Endodermal cell (in vitro differentiated cells): Measurements from ENCODE around the gene THBD. TPM values are rescaled to one million over a fixed set of nuclear protein-coding genes. Genes with fewer than 3 reads are reported as not detected.

Experiments
- DNase-seq: peaks from one replicate; pipeline ENCODE4 v3.0.0-alpha.2; 2017
- H3K27ac ChIP-seq: 2 replicates; pipeline ENCODE4 v1.5.1; 2013; ENCODE audit warnings: mild to moderate bottlenecking, low read depth, low read length, moderate library complexity
- H3K27me3 ChIP-seq: 2 replicates; pipeline ENCODE4 v1.6.1; 2013; ENCODE audit warnings: mild to moderate bottlenecking, low read length, moderate library complexity; ENCODE audit not compliant: insufficient read depth, control insufficient read depth, poor library complexity, severe bottlenecking
- H3K36me3 ChIP-seq: 2 replicates; pipeline ENCODE4 v1.7.0; 2013; ENCODE audit warnings: mild to moderate bottlenecking, low read length, moderate library complexity; ENCODE audit not compliant: control insufficient read depth, insufficient read depth
- H3K4me1 ChIP-seq: one replicate; pipeline ENCODE4 v1.7.0; 2013; ENCODE audit warnings: low read length; ENCODE audit not compliant: control insufficient read depth, insufficient read depth
- H3K4me3 ChIP-seq: 2 replicates; pipeline ENCODE4 v1.5.1; 2013; ENCODE audit warnings: mild to moderate bottlenecking, low read length, moderate library complexity
- H3K9ac ChIP-seq: 2 replicates; pipeline ENCODE4 v1.6.1; 2013; ENCODE audit warnings: mild to moderate bottlenecking, low read length, moderate library complexity; ENCODE audit not compliant: poor library complexity, severe bottlenecking; ENCODE audit errors: extremely low read depth
- H3K9me3 ChIP-seq: 2 replicates; pipeline ENCODE4 v1.6.1; 2013; ENCODE audit warnings: mild to moderate bottlenecking, low read length, moderate library complexity; ENCODE audit not compliant: control insufficient read depth
- H3K27ac Mint-ChIP-seq: 2 replicates; pipeline ENCODE4 v1.8.0; 2020; ENCODE audit warnings: mixed read lengths
- H3K27me3 Mint-ChIP-seq: 2 replicates; pipeline ENCODE4 v1.8.0; 2021; ENCODE audit warnings: mild to moderate bottlenecking, mixed read lengths; ENCODE audit not compliant: insufficient read depth
- H3K36me3 Mint-ChIP-seq: 2 replicates; pipeline ENCODE4 v1.8.0; 2020; ENCODE audit warnings: low read depth, mixed read lengths
- H3K4me1 Mint-ChIP-seq: 2 replicates; pipeline ENCODE4 v1.8.0; 2020; ENCODE audit warnings: mixed read lengths
- H3K4me3 Mint-ChIP-seq: 2 replicates; pipeline ENCODE4 v1.8.0; 2020; ENCODE audit warnings: mild to moderate bottlenecking, moderate library complexity, mixed read lengths
- H3K9me3 Mint-ChIP-seq: 2 replicates; pipeline ENCODE4 v1.8.0; 2020; ENCODE audit warnings: mild to moderate bottlenecking, mixed read lengths
- WGBS, 2 experiments: methylation state at CpG; one replicate each; pipeline versions ENCODE4 v1.1.5 to v1.1.7; 2013; ENCODE audit warnings: missing lambda C conversion rate in 2 of 2, mixed read lengths in 1 of 2; ENCODE audit not compliant: insufficient coverage in 1 of 2, insufficient read length in 1 of 2; 5-methylcytosine and 5-hydroxymethylcytosine counted together
- total RNA-seq, 2 donors: library from RNA; stranded (reverse); fragmentation: NEBNext Ultra II Directional in 1 of 2; extraction: Animal tissue kit (Norgen Biotek cat#: 25700) in 1 of 2; gene quantifications; 2 replicates in 1 of 2; 3 replicates in 1 of 2; pipeline ENCODE4 v1.2.1, GENCODE V29; 2021
- TF ChIP-seq, protein P1 (sequence below): fragments of 200-600 bp; sonication (generic); conservative IDR thresholded peaks from 2 replicates; pipeline ENCODE4 v1.5.0; 2021; ENCODE audit warnings: antibody characterized with exemption, mild to moderate bottlenecking

Gene THBD
- total RNA-seq, 2 donors from 2014 or later = 1.2 to 2.0 TPM

DNA sequence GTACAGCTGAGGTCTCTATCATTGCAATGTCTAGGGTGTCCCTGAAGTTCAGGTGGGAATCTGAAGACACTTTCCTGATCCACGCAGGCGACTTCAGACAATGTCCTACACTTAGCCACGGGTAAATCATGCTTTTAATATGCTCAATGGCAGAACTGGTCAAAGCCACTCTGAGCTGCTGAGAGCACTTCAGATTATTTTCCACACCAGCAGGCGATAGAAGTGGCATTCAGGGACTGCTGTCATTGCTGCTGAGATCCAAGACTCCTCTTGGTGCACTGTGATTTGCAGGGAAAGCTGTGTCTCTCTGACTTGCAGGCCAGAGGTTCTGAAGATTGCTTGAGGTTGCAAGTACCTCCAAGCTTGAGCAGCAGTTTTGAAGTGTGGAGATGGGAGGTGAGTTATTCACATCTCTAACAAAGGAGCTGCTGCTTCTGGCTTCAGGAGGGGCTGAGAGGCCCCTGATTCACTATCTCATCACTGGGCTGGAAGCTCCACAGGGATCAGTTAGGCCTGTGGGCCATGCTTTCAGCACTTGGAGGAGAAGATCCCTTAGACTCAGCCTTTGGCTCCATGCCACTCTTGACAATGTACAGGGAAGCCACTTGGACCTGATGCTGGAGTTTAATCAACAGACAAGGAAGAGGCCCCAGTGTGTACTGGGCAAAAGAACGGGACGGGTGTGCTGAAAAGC lies 17.3 kb downstream of the THBD start:
- Histone ChIP-seq H3K4me1 (no peaks in the 10 kb centered on the region), H3K27me3 (peaks cover 43% of the 10 kb centered on the region), H3K27ac (no peak overlapping the region), H3K9me3 (no peaks in the 10 kb centered on the region), H3K4me3 (no peak overlapping the region), H3K36me3 (no peaks in the 10 kb centered on the region), H3K9ac (no peak overlapping the region)
- Mint-ChIP-seq H3K4me3 (no peak overlapping the region), H3K27ac (no peak overlapping the region), H3K4me1 (peaks cover 2% of the 10 kb centered on the region), H3K9me3 (no peaks in the 10 kb centered on the region), H3K27me3 (peaks cover 65% of the 10 kb centered on the region), H3K36me3 (no peaks in the 10 kb centered on the region)
- TF ChIP-seq, protein P1, sequence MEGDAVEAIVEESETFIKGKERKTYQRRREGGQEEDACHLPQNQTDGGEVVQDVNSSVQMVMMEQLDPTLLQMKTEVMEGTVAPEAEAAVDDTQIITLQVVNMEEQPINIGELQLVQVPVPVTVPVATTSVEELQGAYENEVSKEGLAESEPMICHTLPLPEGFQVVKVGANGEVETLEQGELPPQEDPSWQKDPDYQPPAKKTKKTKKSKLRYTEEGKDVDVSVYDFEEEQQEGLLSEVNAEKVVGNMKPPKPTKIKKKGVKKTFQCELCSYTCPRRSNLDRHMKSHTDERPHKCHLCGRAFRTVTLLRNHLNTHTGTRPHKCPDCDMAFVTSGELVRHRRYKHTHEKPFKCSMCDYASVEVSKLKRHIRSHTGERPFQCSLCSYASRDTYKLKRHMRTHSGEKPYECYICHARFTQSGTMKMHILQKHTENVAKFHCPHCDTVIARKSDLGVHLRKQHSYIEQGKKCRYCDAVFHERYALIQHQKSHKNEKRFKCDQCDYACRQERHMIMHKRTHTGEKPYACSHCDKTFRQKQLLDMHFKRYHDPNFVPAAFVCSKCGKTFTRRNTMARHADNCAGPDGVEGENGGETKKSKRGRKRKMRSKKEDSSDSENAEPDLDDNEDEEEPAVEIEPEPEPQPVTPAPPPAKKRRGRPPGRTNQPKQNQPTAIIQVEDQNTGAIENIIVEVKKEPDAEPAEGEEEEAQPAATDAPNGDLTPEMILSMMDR = no peak
- DNase-seq = no peak
- WGBS, 2 experiments = 91 to 98% methylated on average over 6 of the region's 6 CpGs

DNA sequence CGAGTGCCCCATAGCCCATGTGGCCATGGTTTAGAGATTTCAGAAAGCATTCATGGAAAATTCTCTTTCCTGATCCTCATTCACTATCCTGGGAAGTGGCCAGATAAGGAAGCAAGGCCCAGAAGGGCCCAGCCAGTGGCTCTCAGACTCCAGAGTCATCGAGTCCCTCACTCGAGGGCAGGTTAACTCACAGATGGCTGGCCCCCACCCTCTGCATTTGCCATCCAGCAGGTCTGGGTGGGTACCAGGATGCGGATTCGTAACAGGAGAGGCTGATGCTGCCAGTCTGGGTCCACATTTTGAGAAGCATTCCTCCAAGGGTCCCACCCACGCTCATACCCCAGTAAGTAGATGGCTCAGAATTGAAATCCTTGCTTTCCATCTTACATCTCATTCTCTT lies 18.1 kb downstream of the THBD start:
- WGBS, 2 experiments = 94 to 100% methylated on average over 4 to 6 of the region's 6 CpGs
- no peak overlapping the region for H3K27ac Mint-ChIP-seq
- H3K27me3 Mint-ChIP-seq = peaks cover 60% of the 10 kb centered on the region

DNA sequence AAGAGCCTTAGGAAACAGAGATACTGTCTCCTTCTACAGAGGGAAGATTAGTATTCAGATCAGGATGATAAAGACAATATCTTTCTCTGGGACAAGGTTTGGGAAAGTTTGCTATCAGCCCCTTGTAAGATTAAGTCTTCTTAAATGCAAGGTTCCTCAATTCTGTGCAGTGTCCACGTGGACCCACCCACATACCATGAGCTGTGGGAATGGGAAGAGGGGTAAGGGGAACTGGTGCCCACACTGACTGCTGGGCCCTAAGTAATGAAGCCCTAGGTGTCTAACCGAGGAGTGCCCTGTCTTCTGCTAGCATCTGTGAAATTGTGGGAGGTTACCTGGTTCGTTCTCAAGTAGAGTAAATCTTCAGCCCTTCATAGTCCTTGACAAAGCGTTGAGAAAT lies 20.1 kb downstream of the THBD start:
- H3K36me3 Mint-ChIP-seq = no peaks in the 10 kb centered on the region
- peaks cover 43% of the 10 kb centered on the region for H3K27me3 Mint-ChIP-seq
- peaks cover under 1% of the 10 kb centered on the region for H3K4me1 ChIP-seq
- no peak overlapping the region for H3K27ac Mint-ChIP-seq
- no peak overlapping the region for H3K9ac ChIP-seq
- H3K27ac ChIP-seq = no peak overlapping the region
- H3K27me3 ChIP-seq = peaks cover 16% of the 10 kb centered on the region
- H3K4me3 Mint-ChIP-seq = no peak overlapping the region
- H3K9me3 Mint-ChIP-seq = no peaks in the 10 kb centered on the region
- DNase-seq = no peak
- H3K9me3 ChIP-seq = no peaks in the 10 kb centered on the region
- TF ChIP-seq, protein P1 = no peak
- no peak overlapping the region for H3K4me3 ChIP-seq
- peaks cover 9% of the 10 kb centered on the region for H3K4me1 Mint-ChIP-seq
- no peaks in the 10 kb centered on the region for H3K36me3 ChIP-seq
- 88 to 95% methylated on average over 1 to 4 of the region's 4 CpGs for WGBS, 2 experiments

More for the DNA sequence above, 18.1 kb downstream of the THBD start:
- H3K36me3 Mint-ChIP-seq = no peaks in the 10 kb centered on the region
- H3K9me3 ChIP-seq = no peaks in the 10 kb centered on the region
- no peak overlapping the region for H3K9ac ChIP-seq
- H3K4me1 ChIP-seq = no peaks in the 10 kb centered on the region
- H3K4me1 Mint-ChIP-seq = peaks cover 2% of the 10 kb centered on the region
- no peak overlapping the region for H3K27ac ChIP-seq
- H3K36me3 ChIP-seq = no peaks in the 10 kb centered on the region
- TF ChIP-seq, protein P1 = no peak
- no peaks in the 10 kb centered on the region for H3K9me3 Mint-ChIP-seq
- H3K4me3 Mint-ChIP-seq = no peak overlapping the region
- no peak overlapping the region for H3K4me3 ChIP-seq
- DNase-seq = no peak
- peaks cover 35% of the 10 kb centered on the region for H3K27me3 ChIP-seq
